Measurements from ENCODE around the gene RPUSD3. TPM values are rescaled to one million over a fixed set of nuclear protein-coding genes. Genes with fewer than 3 reads are reported as not detected.

Gene RPUSD3
- total RNA-seq, 4 donors from 2014 or later = 28.9 to 40.1 (median 33.8) TPM

DNA sequence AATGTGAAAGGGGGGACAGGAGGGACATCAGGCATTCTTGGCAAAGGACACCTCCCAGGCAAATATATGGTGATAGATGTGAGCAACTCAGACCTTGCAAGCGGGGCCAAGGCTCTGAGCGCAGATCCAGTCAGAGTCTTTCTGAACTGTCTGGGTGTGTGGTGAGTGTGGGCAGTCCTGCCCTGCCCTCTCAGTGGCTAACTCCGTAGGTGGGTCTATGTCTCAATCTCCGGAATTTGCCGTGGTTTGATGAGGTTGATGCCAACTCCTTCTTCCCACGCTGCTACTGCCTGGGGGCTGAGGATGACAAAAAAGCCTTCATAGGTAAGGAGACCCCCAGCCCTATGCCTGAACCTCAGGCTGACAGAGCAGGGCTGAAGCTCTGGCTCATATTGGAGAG lies 26.4 kb downstream of the RPUSD3 start:
- TF ChIP-seq, protein P1, sequence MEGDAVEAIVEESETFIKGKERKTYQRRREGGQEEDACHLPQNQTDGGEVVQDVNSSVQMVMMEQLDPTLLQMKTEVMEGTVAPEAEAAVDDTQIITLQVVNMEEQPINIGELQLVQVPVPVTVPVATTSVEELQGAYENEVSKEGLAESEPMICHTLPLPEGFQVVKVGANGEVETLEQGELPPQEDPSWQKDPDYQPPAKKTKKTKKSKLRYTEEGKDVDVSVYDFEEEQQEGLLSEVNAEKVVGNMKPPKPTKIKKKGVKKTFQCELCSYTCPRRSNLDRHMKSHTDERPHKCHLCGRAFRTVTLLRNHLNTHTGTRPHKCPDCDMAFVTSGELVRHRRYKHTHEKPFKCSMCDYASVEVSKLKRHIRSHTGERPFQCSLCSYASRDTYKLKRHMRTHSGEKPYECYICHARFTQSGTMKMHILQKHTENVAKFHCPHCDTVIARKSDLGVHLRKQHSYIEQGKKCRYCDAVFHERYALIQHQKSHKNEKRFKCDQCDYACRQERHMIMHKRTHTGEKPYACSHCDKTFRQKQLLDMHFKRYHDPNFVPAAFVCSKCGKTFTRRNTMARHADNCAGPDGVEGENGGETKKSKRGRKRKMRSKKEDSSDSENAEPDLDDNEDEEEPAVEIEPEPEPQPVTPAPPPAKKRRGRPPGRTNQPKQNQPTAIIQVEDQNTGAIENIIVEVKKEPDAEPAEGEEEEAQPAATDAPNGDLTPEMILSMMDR (IDR thresholded peaks at IDR 0.05; ENCODE audit: low read depth) = no peak

DNA sequence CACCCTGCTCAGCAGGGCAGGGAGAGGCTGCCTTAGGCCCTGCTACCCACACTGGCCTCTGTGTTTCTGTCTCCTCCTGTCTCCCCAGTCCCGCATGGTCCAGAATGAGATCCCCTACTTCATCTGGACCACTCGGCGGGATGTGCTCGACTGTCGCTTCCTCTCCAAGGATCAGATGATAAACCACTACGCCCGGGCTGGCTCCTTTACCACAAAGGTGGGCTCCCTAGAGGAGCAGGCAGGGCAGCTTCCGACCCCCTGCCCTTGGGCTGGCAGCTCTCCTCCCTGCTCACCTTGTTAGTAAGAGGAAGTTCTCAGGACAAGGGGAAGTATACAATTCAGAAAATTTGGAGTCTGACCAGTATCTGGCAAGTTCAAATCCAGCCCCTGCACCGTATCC lies 27.8 kb downstream of the RPUSD3 start:
- TF ChIP-seq, protein P1 (IDR thresholded peaks at IDR 0.05; ENCODE audit: low read depth) = no peak

DNA sequence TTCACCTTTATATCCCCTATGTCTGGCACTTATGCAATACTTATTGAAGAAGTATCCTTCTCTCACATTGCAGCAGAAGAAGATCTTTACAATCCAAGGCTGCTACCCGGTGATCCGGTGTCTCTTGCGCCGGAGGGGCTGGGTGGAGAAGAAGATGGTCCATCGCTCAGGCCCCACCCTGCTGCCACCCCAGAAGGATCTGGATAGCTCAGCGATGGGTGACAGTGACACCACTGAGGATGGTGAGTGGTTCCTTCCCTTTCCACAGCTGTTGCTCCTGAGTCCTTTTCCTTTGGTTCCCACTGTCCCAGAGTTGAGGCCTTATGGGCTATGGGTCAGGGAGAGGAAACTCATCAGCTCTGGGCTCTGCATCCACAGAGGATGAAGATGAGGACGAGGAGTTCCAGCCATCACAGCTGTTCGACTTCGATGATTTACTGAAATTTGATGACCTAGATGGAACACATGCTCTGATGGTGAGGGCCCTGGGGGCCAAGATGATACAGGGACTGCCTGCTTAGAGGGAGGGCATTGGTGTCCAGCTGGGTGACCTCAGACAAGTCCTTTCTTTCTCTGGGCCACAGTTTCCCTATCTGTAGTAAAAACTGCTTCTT lies 30.8 kb downstream of the RPUSD3 start:
- TF ChIP-seq, protein P1 (IDR thresholded peaks at IDR 0.05; ENCODE audit: low read depth) = no peak

DNA sequence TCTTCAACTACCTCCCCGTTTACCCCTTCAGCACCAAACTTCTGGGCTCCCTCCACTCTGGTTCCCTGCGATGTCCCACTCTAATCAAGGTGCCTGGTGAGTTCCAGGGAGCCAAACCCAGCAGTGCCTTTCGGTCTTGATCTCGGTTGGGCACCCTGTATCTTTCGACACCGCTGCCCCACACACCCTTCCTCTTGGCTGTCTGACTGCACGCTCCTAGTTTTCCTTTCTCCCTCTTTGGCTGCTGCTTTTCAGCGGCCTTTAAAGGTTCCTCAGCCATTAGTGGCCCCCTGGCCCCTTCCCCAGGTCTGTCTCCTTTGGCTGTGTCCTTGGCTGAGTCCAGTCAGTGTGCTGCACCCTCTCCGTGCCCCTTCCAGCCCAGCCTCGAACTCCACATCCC lies 33.0 kb downstream of the RPUSD3 start:
- TF ChIP-seq, protein P1 (IDR thresholded peaks at IDR 0.05; ENCODE audit: low read depth) = no peak

DNA sequence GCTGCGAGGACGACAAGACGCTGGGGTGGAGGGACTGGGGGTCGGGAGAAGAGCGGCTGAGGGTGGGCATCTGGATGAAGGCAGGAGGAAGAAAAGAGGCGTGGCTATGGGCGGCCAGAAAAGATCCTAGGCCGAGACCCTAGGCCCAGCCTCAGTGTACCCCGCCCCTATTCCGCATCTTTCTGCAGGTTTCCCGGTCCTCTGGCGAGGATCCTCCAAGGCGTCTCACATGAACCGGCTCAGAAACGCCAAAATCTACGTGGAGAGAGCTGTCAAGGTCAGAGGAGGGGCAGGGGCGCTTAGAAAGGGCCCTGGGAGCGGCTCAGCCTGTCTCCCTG lies 33.4 kb downstream of the RPUSD3 start:
- TF ChIP-seq, protein P1 (IDR thresholded peaks at IDR 0.05; ENCODE audit: low read depth) = no peak

DNA sequence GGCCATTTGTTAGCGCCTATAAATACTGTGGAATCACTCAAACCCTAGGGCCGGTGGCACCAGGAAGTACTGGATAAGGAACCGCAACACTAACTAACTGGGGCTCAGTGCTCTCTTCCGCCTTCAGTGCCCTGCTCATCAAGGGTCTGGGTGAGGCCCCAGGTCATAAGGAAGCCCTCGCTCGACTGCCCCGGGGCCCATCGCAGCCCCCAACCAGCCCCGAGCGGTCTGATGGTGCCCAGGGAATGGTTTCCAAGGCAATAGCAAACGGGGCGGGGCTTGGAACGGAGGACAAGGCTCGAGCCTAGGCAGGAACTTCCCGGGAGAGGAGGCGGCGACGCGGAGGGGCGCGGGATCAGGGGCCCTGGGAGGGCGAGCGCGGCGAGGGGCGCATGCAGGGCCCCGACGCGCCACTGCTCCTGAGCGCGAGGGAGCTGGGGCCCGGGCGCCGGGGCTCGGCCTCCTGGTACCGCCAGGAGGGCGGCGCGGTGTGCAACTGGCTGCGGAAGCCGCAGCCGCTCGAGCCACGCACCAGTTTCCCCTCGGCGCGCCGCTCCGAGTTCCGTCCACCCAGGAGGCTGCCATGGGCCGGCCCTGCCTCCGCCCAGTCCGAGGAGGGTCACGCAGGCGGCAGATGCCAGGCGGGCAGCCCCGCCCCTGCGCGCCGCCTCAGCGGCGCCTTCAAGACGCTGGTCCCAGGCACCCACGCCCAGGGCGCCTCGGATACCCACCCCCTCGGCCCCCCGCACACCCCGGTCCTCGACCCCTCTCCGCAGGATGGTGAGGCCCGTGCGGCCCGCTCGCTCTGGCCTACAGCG lies 34.0 kb downstream of the RPUSD3 start, which contains the start of gene TTLL3:
TSS of gene TTLL3 (plus strand) at position 648 of the 818 bp plus-strand sequence. CDS start 400 bp downstream, outside the sequence.
- TF ChIP-seq, protein P1 (IDR thresholded peaks at IDR 0.05; ENCODE audit: low read depth) = no peak

DNA sequence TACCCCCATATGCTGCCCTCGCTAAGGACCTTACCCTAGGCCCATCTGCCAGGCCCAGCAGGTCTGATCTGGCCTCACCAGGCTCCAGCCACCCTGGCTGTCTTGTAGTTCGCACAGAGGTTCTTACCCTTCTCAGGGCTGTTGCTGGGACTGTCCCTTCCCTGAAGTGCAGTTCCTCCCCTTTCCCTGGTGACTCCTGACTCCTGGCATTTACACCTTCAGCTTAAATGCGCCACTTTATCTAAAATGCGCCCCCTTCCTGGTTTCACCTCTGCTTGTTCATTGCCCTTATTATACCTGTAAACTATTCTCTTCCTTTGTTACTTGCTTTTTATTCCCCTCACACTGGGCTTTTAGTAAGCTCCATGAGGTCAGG lies 34.6 kb downstream of the RPUSD3 start:
- TF ChIP-seq, protein P1 (IDR thresholded peaks at IDR 0.05; ENCODE audit: low read depth) = no peak

Measured in subcutaneous adipose tissue (tissue), 4 donors.